Measurements from ENCODE around the gene PUS10. TPM values are rescaled to one million over a fixed set of nuclear protein-coding genes. Genes with fewer than 3 reads are reported as not detected.

Gene PUS10
- total and polyA plus RNA-seq, 2 of the 13 experiments (the other 11 are each of a cell fraction or from before 2014, with no cell fraction given) = 41.4 to 44.3 TPM

GRCh38 chr2:61016392-61017002 lies 1.6 kb downstream of the PUS10 start (continued):
- TF ChIP-seq CEBPZ (IDR thresholded peaks at IDR 0.05; ENCODE audit: low read length) (no peak), ATF2 (CRISPR knock-in tag; IDR thresholded peaks at IDR 0.05) (no peak), HIC2 (CRISPR knock-in tag; IDR thresholded peaks at IDR 0.05; ENCODE audit: low read depth) (no peak), ZNF549 (CRISPR knock-in tag; IDR thresholded peaks at IDR 0.05) (no peak), ZNF230 (CRISPR knock-in tag; IDR thresholded peaks at IDR 0.05) (no peak), ZNF691 (CRISPR knock-in tag; IDR thresholded peaks at IDR 0.05; ENCODE audit: borderline replicate concordance, low read depth) (0 out of 2 replicates have a peak, but pooled peaks have one; percentile 58), NONO (IDR thresholded peaks at IDR 0.05) (no peak), NONO (CRISPR knock-in tag; conservative IDR thresholded peaks at IDR 0.05) (no peak), ZNF160 (CRISPR knock-in tag; IDR thresholded peaks at IDR 0.05) (no peak), NFE2L2 (IDR thresholded peaks at IDR 0.05; ENCODE audit: low read length) (no peak), SOX5 (CRISPR knock-in tag; IDR thresholded peaks at IDR 0.05; ENCODE audit: borderline replicate concordance) (no peak), AGO1 (IDR thresholded peaks at IDR 0.05; ENCODE audit: low read depth, low read length, poor library complexity, severe bottlenecking) (no peak), ZNF343 (CRISPR knock-in tag; IDR thresholded peaks at IDR 0.05) (0 out of 2 replicates have a peak, but pooled peaks have one; percentile 6), ZBTB33 (CRISPR knock-in tag; IDR thresholded peaks at IDR 0.05) (no peak), HOXA3 (CRISPR knock-in tag; IDR thresholded peaks at IDR 0.05) (0 out of 2 replicates have a peak, but pooled peaks have one; percentile 4), ATF7 (IDR thresholded peaks at IDR 0.05) (no peak), ATF7 (CRISPR knock-in tag; IDR thresholded peaks at IDR 0.05) (no peak), SMC3 (IDR thresholded peaks at IDR 0.05; ENCODE audit: low read length) (no peak), ZNF484 (CRISPR knock-in tag; IDR thresholded peaks at IDR 0.05; ENCODE audit: borderline replicate concordance, low read depth) (no peak), ZNF878 (CRISPR knock-in tag; IDR thresholded peaks at IDR 0.05) (0 out of 2 replicates have a peak, but pooled peaks have one; percentile 20), RAD21 (CRISPR knock-in tag; IDR thresholded peaks at IDR 0.05) (no peak), ESRRA (CRISPR knock-in tag; IDR thresholded peaks at IDR 0.05; ENCODE audit: low read depth) (no peak)

All from HepG2 (cell line).